Embryonic facial prominence (tissue), 1 donor: Measurements from ENCODE around the gene BBOX1.
"Not testable (repeated sequence)": the region's sequence is repeated elsewhere in the genome, so short reads cannot be mapped to it uniquely, and the experiment has no call there.

Experiments
- DNase-seq: peaks from one replicate; pipeline ENCODE4 v3.0.0-alpha.2; 2016; ENCODE audit errors: extremely low spot score

BBOX1 gene

GRCh38 chr11:27083782-27084181 is 43.2 kb downstream of the BBOX1 start:
- DNase-seq: no peak

GRCh38 chr11:27084518-27084917 is 43.9 kb downstream of the BBOX1 start:
- no peak for DNase-seq

DNA sequence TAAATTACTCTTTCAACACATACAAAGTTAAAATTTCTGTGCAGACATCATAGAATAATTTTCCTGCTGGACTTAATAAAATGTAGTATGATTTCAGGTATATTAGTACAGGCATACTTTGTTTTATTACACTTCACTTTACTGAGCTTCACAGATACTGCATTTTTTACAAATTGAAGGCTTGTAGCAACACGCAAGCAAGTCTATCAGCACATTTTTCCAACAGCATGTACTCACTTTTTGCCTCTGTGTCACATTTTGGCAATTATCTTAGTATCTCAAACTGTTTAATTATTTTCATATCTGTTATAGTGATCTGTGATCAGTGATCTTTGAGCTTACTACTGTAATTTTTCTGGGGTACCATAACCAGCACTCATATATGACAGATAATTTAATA is 44.5 kb downstream of the BBOX1 start:
- DNase-seq: no peak

GRCh38 chr11:27085605-27086004 is 45.0 kb downstream of the BBOX1 start:
- DNase-seq: no peak

DNA sequence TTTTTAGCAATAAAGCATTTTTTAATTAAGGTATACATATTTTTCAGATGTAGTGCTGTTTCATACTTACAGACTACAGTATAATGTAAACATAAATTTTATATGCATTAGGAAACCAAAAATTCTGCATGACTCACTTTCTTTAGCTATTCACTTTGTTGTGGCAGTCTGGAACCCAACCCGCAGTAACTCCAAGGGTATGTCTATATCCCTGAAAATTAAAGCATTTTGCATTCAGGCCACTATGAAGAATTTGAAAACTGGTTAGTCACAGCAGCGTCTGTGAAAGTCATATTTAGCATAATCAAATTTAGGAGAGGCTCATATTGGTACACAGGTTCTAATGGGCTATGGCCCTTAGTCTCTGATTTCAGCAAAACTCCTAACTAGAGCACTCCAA is 46.8 kb downstream of the BBOX1 start:
- no peak for DNase-seq

DNA sequence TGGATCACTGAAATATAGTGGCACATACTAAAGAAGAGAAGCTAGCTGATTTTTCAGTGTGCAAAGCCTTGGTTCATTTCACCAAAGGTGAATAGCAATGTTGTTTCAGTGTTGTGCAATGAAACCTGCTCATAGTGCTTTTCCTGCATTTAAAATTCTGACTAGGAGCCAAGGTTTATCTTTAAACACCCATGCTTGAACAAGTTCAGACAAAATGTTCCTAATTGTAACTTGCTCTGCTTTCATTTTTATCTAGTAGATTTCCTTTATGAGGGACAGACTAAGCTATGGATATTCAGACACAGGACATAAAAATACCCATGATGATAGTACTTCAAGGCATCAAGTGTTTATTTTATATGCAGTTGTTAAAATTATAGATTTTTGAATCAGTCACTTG is 47.7 kb downstream of the BBOX1 start:
- no peak for DNase-seq

DNA sequence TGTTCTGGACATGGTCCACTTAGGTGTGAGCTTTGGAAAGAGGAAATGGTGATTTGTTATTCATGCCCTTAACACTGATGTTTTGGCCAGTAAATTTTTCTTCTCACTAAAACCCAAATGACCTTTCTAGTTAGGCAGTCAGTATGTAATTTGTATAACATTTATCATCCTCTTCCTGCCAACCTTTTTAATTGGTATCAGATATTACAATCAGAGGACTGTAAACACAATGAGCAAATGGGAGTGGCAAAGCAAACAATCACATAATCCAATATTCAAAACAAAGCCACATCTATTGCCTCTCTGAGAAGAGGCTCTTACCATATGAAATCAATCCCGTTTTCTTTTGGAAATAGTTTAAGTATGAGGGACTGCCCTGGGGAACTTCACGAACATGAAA is 49.1 kb downstream of the BBOX1 start:
- DNase-seq: no peak

GRCh38 chr11:27090357-27090948 is 49.8 kb downstream of the BBOX1 start:
- DNase-seq: not testable (repeated sequence)

- DNase-seq: no peak
These were observed 53.5 kb downstream of the BBOX1 start for GRCh38 chr11:27094120-27094519.

DNA sequence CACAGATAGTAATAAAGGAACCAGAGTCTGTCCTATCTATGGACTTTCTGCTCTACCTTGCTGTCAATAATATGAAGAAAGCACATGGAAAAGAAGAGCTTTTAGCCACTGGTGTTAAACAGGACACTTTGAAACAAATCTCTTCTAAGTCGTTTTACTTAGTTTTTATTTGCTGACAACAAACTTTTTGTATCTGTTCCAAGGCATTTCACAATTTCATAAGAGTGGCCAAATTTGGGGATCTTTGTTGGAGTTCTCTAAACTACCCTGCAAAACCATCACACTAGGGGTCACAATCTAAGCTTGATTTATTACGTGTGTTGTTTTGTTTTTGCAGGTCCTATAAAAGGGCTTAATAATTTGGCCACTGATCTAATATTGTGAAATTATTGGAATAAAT is 54.4 kb downstream of the BBOX1 start:
- DNase-seq: no peak

DNA sequence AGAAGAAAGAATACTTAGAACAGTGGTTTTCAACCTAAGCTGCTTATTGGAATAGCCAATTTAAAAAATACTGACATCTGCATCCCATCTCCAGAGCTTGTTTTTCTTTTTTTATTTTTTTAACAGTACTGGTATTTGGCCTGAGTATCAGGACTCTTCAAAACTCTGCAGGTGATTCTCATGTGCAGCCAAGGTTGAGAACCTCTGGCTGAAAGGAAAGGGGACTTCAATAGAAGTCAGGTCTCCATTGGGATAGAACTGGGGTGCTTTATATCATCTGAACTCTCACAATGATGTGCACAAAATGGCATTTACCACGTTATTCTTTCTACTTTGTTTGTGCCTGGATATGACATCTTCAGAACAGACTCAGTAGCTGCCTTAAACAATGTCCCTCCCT is 55.3 kb downstream of the BBOX1 start:
- DNase-seq: no peak

GRCh38 chr11:27097551-27097950 is 56.9 kb downstream of the BBOX1 start:
- no peak for DNase-seq

DNA sequence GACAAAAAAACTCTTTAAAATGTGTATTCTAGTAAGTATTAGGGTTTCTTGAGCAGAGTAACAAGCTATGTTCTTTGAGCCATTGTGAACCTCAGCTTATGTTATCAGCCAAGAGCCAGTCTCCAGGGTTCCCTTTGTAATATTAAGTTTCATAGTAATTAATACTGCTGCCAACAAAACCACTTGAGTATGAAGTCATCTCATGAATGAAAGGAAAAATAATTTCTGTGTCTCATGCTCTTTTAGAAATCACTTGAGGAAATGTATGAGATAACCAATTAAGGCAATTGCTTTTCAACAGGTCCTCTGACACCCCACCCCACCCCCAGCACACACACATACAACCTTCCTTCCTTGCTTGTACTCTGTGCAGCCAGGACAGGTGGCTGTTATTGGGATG is 59.9 kb downstream of the BBOX1 start:
- no peak for DNase-seq

- no peak for DNase-seq
These were observed 66.9 kb downstream of the BBOX1 start for GRCh38 chr11:27107548-27107947.

- no peak for DNase-seq
These were observed 68.2 kb downstream of the BBOX1 start for GRCh38 chr11:27108809-27109208.

- DNase-seq: no peak
These were observed 71.3 kb downstream of the BBOX1 start for GRCh38 chr11:27111896-27112295.

GRCh38 chr11:27112946-27113345 is 72.3 kb downstream of the BBOX1 start:
- no peak for DNase-seq

DNA sequence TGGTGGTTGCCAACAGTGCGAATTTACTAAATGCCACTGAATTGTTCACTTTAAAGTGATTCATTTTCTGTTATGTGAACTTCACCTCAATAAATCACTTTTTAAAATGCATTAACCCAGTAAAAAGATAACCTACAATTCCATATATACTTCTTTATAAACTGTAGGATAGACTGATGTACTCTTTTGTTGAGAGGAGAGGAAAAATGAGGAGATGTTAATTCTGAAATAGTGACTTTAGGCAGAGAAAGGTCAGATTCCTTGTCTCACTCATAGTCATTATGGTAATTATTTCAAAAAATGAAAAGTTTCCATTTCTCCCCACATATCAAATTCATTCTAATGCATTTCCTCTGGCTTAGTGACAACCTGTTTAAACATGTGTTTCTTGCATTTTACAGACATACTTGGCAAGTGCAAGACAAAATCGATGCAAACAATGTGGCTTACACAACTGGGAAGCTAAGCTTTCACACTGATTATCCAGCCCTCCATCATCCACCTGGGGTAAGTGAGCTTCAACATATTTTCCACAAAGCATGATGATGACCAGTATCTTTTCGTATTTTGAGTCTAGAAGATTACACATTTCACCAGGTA is 74.5 kb downstream of the BBOX1 start:
- DNase-seq: no peak

DNA sequence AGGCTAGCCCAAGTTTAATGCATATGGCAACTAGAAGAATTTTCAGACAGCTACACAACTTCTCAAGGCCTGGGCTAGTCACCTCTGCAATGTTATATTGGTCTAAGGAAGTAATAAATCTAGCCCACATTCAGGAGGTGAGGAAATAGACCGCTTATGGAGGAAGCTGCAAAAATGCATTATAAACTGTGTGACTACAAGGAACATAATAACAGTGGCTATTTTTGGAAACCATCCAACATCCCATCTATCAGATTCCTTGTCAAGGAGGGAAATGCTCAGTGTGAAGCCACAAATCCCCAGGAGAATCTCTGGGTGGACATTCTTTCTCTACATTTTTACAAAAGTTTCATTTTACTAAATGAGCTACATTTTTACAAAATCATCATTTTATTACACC is 76.1 kb downstream of the BBOX1 start:
- no peak for DNase-seq

DNA sequence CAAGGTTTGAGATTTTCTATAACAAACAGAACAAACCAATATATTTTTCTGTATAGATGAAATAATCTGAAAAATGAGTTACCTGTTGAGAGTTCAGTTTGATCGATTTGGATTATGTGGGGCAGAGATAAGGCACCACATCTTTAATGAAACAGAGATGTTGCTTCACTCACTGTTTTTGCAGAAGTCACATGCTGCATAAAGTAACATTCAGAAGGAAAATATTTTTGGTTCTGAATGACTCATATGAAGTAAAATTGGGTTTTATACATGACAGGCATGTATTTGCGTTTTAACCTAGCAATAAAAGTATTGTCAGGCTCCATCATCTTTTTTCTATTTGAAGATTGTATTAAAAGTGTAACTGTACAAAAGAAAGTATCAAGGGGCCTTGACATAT is 77.8 kb downstream of the BBOX1 start:
- DNase-seq: no peak

DNA sequence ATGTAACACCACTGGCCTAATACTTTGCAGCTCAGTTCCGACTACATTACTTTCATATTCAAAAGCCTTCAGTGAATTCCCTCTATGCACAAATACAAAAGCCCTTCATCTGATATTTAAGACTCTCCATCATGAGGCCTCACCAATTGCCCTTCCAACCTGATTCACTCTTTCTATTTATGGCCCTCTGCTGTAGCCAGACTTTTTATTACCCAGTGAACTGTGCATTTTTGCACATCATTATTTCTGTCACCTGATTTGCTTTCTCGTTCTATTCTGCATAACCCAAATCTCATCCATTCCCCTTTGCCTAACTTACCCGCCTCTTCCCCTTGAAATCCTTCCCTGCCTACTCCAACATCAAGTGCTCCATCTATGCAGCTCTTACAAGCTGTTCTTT is 78.3 kb downstream of the BBOX1 start:
- no peak for DNase-seq

DNA sequence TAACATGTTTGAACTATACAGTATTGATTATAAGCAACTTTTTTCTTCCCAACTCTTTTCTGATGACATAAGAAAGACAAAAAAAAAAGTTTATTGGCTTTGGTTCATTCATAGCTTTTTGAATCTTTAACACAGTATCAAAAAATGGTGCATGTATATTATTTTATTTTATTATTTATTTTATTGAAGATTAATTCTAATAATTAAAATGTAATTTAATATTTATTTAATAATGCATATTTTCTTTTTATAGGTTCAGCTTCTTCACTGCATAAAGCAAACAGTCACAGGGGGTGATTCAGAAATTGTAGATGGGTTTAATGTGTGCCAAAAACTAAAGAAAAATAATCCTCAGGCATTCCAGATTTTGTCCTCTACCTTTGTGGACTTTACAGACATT is 78.8 kb downstream of the BBOX1 start:
- DNase-seq: no peak

DNA sequence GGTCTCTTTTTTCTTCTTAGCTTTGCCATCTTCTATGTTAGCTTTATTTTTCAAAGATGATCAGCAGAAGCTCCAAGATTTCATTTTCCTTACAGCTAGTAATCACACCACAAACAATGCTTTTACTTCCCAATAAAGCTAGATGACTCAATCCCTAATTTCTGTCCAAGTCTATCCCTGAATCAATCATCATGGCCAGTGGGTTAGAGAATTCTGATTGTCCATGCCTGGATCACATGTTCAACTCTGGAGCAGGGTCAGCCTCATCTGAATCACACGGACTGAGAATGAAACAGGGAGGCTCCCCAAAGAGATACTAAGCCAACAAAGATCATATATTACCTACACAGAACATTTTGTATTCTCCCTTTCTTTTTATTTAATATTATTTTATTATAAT is 79.6 kb downstream of the BBOX1 start:
- DNase-seq: no peak

DNA sequence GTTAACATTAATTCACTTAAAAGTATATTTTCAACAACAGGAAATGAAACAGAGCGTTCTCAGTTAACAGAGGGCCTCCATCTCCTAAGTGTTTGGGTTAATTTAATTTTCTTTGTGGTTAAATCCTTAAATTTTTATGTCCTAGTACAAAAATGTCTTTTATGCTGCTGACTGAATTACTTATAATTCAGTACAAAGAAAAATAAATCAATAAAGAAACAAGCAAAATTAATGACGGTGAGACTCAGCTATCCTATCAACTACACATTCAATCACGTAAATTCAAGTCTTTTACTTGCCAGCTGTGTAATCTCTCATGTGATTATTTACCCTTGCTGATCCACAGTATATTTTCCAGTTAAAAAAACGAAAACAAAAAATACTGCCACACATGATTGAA is 81.4 kb downstream of the BBOX1 start:
- DNase-seq: no peak
